NCI-H524 treated with DMSO at 0.1 percent for 48 hours (cell line): ENCODE measurements around the gene CDC42BPB.

Source experiments
- DNase-seq: peaks from one replicate; lab custom pipeline; 2025; lab: John Stamatoyannopoulos, UW

Gene CDC42BPB

GRCh38 chr14:103019236-103019635 lies 38.1 kb downstream of the CDC42BPB start:
- DNase-seq = no peak

- no peak for DNase-seq
These were observed 40.8 kb downstream of the CDC42BPB start for GRCh38 chr14:103016594-103016993.

- no peak for DNase-seq
These were observed 41.3 kb downstream of the CDC42BPB start for GRCh38 chr14:103016071-103016470.

- DNase-seq = no peak
These were observed 41.9 kb downstream of the CDC42BPB start for GRCh38 chr14:103015426-103015825.

- DNase-seq = no peak
These were observed 42.7 kb downstream of the CDC42BPB start for GRCh38 chr14:103014466-103015228.

GRCh38 chr14:103013028-103013427 lies 44.3 kb downstream of the CDC42BPB start:
- no peak for DNase-seq

GRCh38 chr14:103009559-103009958 lies 47.8 kb downstream of the CDC42BPB start:
- no peak for DNase-seq

GRCh38 chr14:103008768-103009357 lies 48.5 kb downstream of the CDC42BPB start:
- no peak for DNase-seq

GRCh38 chr14:103008126-103008525 lies 49.2 kb downstream of the CDC42BPB start:
- no peak for DNase-seq

- no peak for DNase-seq
These were observed 49.8 kb downstream of the CDC42BPB start for GRCh38 chr14:103007555-103007954.

GRCh38 chr14:103006991-103007520 lies 50.3 kb downstream of the CDC42BPB start:
- DNase-seq = no peak

GRCh38 chr14:103006106-103006505 lies 51.2 kb downstream of the CDC42BPB start:
- DNase-seq = no peak

GRCh38 chr14:103003850-103004249 lies 53.5 kb downstream of the CDC42BPB start:
- no peak for DNase-seq

- no peak for DNase-seq
These were observed 54.1 kb downstream of the CDC42BPB start for GRCh38 chr14:103003351-103003615.

- no peak for DNase-seq
These were observed 54.6 kb downstream of the CDC42BPB start for GRCh38 chr14:103002578-103003350.

GRCh38 chr14:103001651-103002396 lies 55.5 kb downstream of the CDC42BPB start:
- no peak for DNase-seq

- no peak for DNase-seq
These were observed 56.1 kb downstream of the CDC42BPB start for GRCh38 chr14:103001226-103001625.

GRCh38 chr14:103000291-103000921 lies 56.9 kb downstream of the CDC42BPB start:
- DNase-seq = no peak

GRCh38 chr14:102999227-102999895 lies 58.0 kb downstream of the CDC42BPB start:
- no peak for DNase-seq

GRCh38 chr14:102998393-102998792 lies 59.0 kb downstream of the CDC42BPB start:
- no peak for DNase-seq

- no peak for DNase-seq
These were observed 60.4 kb downstream of the CDC42BPB start for GRCh38 chr14:102996941-102997340.
